ENCODE data around the gene JARID2. TPM values are rescaled to one million over a fixed set of nuclear protein-coding genes. Genes with fewer than 3 reads are reported as not detected.

JARID2 gene
- total RNA-seq, 4 donors from 2014 or later: 20.0 to 29.4 (median 23.9) TPM

DNA sequence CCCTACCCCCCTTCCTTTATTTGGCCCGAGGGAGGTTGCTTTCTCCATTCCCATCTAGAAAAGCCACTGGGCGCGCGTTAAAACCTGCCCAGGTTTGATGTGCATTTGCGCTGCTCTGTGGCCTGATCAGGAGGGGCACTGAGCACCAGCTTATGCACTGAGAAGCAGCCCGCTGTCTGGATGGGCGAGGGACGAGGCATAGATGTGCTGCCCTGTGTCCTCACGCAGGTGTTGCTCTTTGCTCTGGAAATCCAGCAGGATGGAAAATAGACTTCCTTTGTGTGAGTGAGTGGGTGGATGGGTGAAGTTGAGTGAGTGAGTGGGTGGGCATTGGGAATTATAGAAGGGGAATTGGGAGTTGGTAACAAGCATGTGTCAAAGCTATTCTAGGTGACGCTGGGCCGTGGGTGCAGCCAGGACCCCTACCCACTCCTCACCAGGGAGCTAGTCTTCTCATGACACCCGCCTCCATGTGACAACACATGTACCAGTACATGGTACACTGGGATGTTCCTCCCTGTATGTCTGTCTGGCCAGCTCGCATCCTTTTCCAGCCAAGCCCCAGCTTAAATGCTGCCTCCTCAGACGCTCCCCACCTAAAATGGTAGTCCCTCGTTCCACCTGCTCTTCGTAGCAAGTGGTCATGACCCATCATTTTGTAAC is 254.3 kb downstream of the JARID2 start:
- H3K4me1 ChIP-seq: peaks cover 42% of the 10 kb centered on the region
- TF ChIP-seq POLR2A (IDR thresholded peaks at IDR 0.05): no peak
- TF ChIP-seq EP300 (IDR thresholded peaks at IDR 0.05): no peak
- no peaks in the 10 kb centered on the region for H3K27me3 ChIP-seq
- no peaks in the 10 kb centered on the region for H3K9me3 ChIP-seq
- DNase-seq (ENCODE audit: low spot score in 2 of 2): peak; percentile 28 to 32
- peaks cover 41% of the 10 kb centered on the region for H3K36me3 ChIP-seq
- no peak overlapping the region for H3K4me3 ChIP-seq
- H3K27ac ChIP-seq: no peak overlapping the region
- 89% methylated on average over 16 of the region's 16 CpGs for WGBS

DNA sequence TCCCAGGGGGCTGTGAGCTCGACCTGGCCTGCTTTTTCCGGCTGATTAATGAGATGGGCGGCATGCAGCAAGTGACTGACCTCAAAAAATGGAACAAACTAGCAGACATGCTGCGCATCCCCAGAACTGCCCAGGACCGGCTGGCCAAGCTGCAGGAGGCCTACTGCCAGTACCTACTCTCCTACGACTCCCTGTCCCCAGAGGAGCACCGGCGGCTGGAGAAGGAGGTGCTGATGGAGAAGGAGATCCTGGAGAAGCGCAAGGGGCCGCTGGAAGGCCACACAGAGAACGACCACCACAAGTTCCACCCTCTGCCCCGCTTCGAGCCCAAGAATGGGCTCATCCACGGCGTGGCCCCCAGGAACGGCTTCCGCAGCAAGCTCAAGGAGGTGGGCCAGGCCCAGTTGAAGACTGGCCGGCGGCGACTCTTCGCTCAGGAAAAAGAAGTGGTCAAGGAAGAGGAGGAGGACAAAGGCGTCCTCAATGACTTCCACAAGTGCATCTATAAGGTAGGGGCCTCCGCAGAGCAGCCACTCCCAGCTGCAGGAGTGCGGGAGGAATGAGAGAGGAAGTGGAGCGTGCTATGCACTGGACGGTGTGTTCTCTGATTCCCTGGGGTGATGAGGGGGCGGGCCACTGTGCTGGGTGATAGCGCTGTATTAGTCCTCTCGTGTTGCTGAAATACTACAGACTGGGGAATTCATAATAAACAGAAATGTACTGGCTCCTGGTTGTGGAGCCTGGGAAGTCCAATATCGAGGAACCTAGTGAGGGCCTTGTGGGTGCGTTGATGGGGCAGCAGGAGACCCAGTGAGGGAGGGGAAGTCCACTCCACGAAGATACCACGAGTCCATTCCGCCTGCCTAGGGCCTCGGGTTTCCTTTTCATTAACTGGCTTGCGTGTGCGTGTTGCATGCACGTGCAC is 255.3 kb downstream of the JARID2 start:
- Histone ChIP-seq H3K27me3 (no peaks in the 10 kb centered on the region), H3K9me3 (no peaks in the 10 kb centered on the region), H3K4me1 (peaks cover 45% of the 10 kb centered on the region), H3K36me3 (peaks cover 45% of the 10 kb centered on the region), H3K4me3 (no peak overlapping the region), H3K27ac (no peak overlapping the region)
- TF ChIP-seq EP300 (IDR thresholded peaks at IDR 0.05) (no peak), POLR2A (IDR thresholded peaks at IDR 0.05) (no peak), POLR2AphosphoS5 (IDR thresholded peaks at IDR 0.05) (no peak), CTCF (IDR thresholded peaks at IDR 0.05) (no peak)
- DNase-seq (ENCODE audit: low spot score in 2 of 2): peak; percentile 55 to 57
- 93% methylated on average over 37 of the region's 38 CpGs for WGBS

DNA sequence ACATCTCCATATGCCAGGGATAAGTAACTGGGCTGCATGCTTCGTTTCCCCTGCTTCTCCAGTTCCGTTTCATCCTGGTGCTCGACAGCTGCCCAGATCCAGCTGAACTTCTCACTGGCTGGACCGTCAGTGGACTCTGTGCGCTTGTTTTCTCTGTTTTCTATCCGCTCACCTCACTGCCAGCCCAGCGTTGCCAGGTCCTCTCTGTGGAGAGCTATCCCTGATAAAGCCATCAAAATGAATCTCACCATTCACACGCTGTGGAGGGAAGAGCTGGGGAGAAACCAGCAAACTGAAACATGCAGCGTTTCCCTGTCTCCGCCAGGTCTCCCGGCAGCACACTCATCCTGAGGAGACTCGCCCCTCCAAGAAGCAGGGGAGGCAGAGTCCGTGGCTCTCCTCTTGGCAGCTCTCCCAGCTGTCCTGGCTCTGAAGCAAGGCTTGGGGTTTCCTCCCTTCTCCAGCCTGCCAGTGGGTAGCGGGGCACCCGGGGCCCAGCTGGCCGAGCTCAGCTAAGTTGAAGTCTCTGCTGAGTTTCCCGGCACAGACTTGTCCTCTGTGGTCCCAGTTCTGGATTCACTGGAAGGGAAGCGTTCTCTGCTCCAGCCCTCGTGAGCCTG is 256.1 kb downstream of the JARID2 start:
- WGBS: 73% methylated on average over 14 of the region's 19 CpGs
- Histone ChIP-seq H3K27me3 (no peaks in the 10 kb centered on the region), H3K4me3 (no peak overlapping the region), H3K36me3 (peaks cover 45% of the 10 kb centered on the region), H3K9me3 (no peaks in the 10 kb centered on the region), H3K4me1 (peaks cover 45% of the 10 kb centered on the region), H3K27ac (no peak overlapping the region)
- peak; percentile 65 to 69 for DNase-seq (ENCODE audit: low spot score in 2 of 2)
- TF ChIP-seq POLR2AphosphoS5 (IDR thresholded peaks at IDR 0.05) (no peak), EP300 (IDR thresholded peaks at IDR 0.05) (no peak), CTCF (IDR thresholded peaks at IDR 0.05) (no peak), POLR2A (IDR thresholded peaks at IDR 0.05) (no peak)

GRCh38 chr6:15502446-15503345 is 256.8 kb downstream of the JARID2 start:
- H3K4me1 ChIP-seq: peaks cover 45% of the 10 kb centered on the region
- 70% methylated on average over 18 of the region's 20 CpGs for WGBS
- H3K27me3 ChIP-seq: no peaks in the 10 kb centered on the region
- H3K4me3 ChIP-seq: no peak overlapping the region
- H3K27ac ChIP-seq: no peak overlapping the region
- TF ChIP-seq EP300 (IDR thresholded peaks at IDR 0.05): no peak
- no peak for TF ChIP-seq POLR2AphosphoS5 (IDR thresholded peaks at IDR 0.05)
- H3K36me3 ChIP-seq: peaks cover 48% of the 10 kb centered on the region
- DNase-seq (ENCODE audit: low spot score in 2 of 2): peak; percentile 45 to 52
- H3K9me3 ChIP-seq: no peaks in the 10 kb centered on the region

GRCh38 chr6:15503346-15503680 is 257.4 kb downstream of the JARID2 start:
- Histone ChIP-seq H3K9me3 (no peaks in the 10 kb centered on the region), H3K4me1 (peaks cover 44% of the 10 kb centered on the region), H3K27me3 (no peaks in the 10 kb centered on the region), H3K4me3 (no peak overlapping the region), H3K27ac (no peak overlapping the region), H3K36me3 (peaks cover 54% of the 10 kb centered on the region)
- DNase-seq (ENCODE audit: low spot score in 2 of 2): peak in 1 of 2 donors; percentile 38
- WGBS: 98% methylated on average over 6 of the region's 6 CpGs
- TF ChIP-seq EP300 (IDR thresholded peaks at IDR 0.05): no peak
- TF ChIP-seq POLR2A (IDR thresholded peaks at IDR 0.05): no peak
- TF ChIP-seq CTCF (IDR thresholded peaks at IDR 0.05): no peak
- TF ChIP-seq POLR2AphosphoS5 (IDR thresholded peaks at IDR 0.05): no peak

All from suprapubic skin (tissue), 4 donors.